DMS79 (cell line): Measurements from ENCODE around the gene DHX58.

Source experiments
- DNase-seq: peaks from one replicate; lab custom pipeline; 2025; lab: John Stamatoyannopoulos, UW

DHX58 gene

GRCh38 chr17:42110301-42111264 is 1.9 kb downstream of the DHX58 start:
- no peak for DNase-seq

GRCh38 chr17:42109086-42109485 is 3.4 kb downstream of the DHX58 start:
- no peak for DNase-seq

DNA sequence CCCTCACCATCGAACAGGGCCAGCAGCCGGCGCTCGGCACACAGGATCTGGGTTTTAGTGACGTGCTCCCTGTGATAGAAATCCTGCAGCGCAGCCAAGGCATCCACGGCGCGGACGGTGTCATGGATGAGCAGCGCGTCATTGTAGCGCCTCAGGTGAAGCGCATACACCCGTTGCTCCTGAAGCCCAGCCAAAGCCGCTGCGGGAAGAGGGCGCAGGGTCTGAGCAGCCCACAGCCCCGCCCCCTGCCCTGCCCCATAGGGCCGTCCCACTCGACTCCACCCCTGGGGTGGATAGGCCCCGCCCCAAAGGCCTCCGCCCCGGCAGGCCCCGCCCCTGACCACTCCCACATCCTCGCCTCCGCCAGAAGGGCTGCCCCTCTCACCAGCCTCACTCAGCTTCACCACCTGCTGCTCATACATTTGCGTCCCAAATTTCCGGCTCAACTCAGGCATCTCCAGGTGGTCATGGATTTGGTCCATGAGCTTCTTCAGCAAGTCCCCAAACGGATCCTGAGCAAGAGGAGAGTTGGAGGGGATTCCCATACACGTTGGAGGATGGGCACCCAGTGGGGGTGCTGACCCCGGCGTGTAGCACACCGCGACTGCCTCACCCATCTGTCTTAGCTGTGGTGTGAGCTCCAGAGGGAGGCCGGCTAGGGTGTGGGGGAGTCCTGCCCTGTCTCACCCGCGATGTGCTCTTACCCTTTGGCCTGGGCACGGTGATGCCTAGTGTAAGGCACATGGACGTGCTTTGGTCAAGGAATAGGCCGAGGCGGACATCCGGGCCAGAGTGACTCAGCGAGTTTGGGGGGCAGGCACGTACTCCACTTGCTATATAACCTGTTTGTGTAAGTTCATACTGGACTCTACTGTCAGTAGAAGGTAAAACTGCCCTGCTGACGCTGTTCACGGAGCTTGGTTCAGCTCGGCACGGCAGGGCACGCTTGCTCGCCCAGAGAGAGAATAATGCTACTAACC is 4.6 kb downstream of the DHX58 start:
- DNase-seq = no peak

DNA sequence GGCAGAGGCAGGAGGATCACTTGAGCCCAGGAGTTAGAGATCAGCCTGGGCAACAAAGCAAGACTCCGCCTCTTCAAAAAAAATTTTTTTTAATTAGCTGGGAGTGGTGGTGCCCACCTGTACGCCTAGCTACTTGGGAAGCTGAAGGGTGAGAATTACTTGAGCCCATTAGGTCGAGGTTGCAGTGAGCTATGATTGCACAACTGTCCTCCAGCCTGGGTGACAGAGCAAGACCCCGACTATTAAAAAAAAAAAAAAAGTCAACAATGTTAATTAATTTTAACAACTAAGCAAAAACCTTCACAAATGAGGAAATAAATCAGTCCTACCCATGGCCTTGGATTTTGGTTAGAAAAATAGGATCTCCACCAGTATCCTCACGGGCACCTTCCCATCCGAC is 5.4 kb downstream of the DHX58 start:
- DNase-seq = no peak

- no peak for DNase-seq
Observed at GRCh38 chr17:42106009-42106408, 6.5 kb downstream of the DHX58 start.

DNA sequence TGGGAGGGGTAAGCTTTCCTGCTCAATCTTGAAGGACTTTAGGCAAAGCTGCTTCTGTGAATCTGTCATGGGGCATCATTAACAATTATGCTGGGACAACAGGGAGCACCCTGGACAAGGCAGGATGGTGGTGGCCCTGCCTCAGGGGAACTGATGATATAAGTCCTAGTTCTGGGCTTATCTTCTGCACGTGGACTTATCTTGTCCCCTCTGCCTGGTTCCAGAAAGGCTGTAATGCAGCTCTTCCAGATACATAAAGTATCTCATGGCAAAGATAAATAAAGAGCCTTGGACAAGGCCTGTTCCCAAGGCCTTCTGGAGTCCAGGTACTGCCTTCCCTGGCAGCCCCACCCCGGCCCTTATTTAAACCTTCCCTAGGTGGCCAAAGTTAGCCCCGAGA is 8.2 kb downstream of the DHX58 start:
- DNase-seq = no peak

DNA sequence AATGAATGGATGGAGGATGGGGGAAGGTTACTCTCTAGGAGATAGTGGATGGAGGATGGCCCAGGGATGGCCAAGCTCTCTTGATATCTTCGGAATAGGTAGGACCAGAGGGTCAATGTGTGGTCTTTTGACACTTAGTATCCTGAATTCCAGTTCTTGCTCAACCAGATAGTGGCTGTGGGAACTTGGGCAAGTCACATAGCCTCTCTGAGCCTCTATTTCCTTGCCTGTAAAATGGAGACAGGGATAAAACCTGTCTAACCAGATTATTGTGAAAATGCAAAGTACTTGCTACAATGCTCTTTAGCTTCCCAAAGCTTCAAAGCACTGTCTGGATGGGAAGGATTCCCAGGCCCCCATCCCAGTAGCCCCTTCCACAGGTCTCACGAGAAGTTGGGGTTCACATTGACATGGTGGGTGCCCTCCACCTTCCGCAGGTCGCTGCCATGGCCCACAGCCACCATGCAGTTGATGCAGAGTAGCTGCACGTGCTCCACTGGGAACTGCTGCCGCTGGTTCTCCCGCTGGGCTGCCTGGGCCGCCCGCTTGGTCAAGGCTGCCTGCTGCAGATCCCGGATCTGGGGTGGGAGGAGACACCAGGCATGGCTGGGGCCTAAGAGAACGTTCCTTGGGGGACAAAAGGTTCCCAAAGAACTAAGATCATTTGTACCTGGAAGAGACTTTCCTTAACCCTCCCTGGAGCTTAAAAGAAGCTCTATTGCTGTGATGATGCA is 9.1 kb downstream of the DHX58 start:
- DNase-seq = no peak

- DNase-seq = no peak
Observed at GRCh38 chr17:42101513-42102292, 10.8 kb downstream of the DHX58 start.

DNA sequence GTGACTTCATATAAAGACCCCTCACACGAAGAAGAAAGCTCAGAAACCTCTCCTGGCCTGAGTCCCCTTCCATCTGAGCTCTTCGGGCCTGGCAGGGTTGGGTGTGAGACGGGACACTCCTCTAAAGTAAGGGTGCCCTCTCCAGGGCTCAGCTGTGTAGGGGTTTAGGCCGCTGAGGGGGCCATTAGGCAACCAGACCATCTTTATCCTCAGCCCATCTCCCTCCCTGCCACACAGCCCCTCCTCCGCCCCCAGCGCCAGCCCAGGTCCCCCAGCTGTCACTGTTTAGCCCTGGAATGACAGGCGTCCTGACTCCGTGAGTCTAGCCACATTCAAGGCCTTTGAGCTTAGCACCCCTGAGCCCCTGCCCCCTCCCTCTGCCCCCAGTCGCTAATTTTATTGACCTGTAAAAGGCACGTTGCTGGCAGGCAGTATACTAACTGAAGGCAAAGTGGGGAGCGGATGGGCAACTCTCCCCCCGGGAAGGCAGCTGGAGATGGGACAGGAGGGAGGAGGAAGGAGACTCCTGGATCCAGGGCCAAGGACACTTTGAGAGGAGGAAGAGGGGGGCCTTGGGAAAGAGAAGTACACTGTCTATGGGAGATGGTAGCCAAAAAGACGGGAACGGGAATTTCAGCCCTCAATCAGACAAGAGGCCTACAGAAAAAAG is 13.6 kb downstream of the DHX58 start:
- DNase-seq = no peak

- peak; percentile 8 for DNase-seq
Observed at GRCh38 chr17:42097691-42098631, 14.6 kb downstream of the DHX58 start, which contains the start of gene ZNF385C. Gene ZNF385C, minus strand, starts transcription at chr17:42098473. Its CDS starts 35,417 bp downstream, at chr17:42063056.

- DNase-seq = no peak
Observed at GRCh38 chr17:42096360-42097111, 16.0 kb downstream of the DHX58 start.

- no peak for DNase-seq
Observed at GRCh38 chr17:42094375-42095069, 18.0 kb downstream of the DHX58 start.

DNA sequence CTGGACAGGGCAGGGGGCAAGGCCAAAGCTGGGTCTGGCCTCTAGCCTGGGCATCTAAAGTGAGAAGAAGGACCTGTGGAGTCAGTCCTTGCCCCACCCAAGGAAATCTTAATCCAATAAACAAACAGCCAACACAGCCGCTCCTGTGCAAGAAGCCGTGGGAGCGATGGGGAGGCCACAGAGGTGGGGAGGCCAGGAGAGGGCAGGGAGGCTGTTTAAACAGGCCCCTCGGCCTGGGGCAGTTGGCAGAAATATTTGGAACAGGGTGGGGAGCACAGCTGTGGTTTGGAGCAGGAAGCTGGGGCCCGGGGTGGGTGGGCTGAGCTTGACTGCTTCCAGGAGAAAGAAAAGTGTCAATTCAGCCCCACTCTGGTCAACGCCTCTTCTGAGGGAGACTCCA is 19.6 kb downstream of the DHX58 start:
- no peak for DNase-seq

DNA sequence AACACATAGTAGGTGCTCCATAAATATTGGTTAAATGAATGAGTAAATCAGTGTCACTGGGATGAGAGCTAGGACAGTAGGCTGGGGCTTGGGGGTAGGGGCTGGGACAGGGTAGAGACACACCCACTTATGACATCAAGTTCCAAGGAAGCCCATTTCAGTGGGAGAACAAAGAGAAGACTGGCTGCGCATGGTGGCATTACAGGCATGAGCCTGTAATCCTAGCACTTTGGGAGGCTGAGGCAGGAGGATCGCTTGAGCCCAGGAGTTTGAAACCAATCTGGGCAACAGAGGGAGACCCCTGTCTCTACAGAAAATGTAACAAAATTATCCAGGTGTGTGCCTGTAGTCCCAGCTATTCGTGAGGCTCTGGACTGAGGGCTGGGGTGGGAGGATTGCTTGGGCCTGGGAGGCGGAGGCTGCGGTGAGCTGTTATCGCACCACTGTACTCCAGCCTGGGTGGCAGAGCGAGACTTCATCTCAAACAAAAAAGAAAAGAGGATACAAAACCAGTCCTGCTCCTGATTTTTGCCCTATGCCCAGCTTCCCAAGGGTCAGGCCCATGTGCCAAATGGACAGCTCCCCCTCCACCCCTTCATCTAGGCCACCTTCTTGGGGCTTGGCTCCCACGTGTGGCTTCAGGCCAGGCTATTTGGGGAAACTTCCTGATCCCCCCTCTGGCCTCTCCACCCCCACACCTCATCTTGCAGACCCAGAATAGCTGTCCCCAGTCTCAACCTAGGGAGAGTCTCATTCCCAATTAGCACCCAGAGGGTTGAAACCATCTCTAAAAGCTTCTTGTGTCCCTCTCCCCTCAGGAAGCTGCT is 21.3 kb downstream of the DHX58 start:
- DNase-seq = no peak

DNA sequence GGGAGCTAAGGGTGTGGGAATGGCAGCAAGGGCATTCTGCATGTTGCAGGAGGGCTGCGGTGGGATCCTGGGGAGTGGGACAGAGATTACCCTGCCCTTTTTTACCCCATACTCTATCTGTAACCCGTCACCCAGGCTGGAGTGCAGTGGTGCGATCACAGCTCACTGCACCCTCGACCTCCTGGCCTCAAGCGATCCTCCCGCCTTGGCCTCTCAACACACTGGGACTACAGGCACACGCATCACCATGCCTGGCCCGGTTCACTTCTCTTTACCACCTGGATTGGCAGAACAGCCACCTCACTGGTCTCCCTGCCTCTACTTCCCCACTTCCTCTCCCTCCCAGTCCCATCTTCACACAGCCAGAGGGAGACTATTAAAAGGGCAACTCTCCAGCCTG is 23.8 kb downstream of the DHX58 start:
- no peak for DNase-seq

DNA sequence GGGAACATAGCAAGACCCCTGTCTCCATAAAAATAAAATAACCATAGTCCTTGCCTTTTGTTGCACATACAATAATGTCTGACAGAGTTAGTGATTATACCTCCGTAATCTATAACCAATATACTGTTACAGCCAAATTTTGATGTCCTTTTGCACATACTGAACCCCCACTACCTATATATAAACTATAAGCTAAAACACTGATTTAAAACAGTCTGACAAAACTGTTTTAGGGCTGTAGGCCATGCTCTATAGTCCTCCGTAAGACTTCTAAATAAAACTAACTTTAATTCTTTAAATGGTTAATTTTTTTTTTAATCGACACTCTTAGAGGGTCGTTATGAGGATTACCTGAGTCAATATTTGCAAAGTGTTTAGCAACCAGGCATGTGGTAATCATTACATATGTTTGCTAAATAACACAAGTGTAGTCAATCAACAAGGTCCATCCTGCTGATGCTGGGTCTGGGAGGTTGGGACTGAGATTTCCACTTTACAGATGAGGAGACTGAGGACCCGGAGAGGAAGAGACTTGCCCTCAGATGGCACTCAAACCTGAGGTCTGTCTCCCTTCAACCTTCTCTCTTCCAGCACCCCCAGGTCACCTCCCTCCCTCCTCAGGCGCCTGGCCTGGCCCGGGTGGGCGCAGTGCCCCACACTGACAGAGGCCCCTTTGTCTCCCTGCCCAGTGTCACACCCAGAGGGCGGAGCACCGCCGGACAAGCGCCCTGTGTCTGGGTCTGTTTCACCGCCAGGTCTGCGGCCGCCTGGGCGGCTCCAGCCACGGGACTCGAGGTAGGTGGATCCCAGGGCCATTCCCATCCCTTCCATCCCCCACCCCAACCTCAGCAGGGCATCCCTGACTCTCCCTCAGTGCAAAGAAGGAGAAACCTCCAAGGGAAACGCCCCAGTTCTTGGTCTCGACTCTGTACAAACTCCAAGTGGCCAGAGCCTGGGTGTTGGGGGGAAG is 24.5 kb downstream of the DHX58 start:
- no peak for DNase-seq
